CD4-positive, alpha-beta T cell treated with Interleukin-12 subunit alpha and Interleukin-12 subunit beta, for 1 hour (primary cell): ENCODE data around the gene RGSL1.

Source experiments
- DNase-seq: peaks from one replicate; pipeline ENCODE4 v3.0.0-alpha.2; 2020

Gene RGSL1

GRCh38 chr1:182555493-182555892 is 105.5 kb downstream of the RGSL1 start:
- no peak for DNase-seq

GRCh38 chr1:182556279-182556678 is 106.3 kb downstream of the RGSL1 start:
- DNase-seq: no peak

- DNase-seq: no peak
These were observed 110.5 kb downstream of the RGSL1 start for GRCh38 chr1:182560392-182560984.

GRCh38 chr1:182561456-182561855 is 111.5 kb downstream of the RGSL1 start:
- no peak for DNase-seq

- no peak for DNase-seq
These were observed 113.1 kb downstream of the RGSL1 start for GRCh38 chr1:182563095-182563494.

- no peak for DNase-seq
These were observed 114.6 kb downstream of the RGSL1 start for GRCh38 chr1:182564406-182565004.

- DNase-seq: no peak
These were observed 115.6 kb downstream of the RGSL1 start for GRCh38 chr1:182565537-182565936.

GRCh38 chr1:182567629-182568028 is 117.7 kb downstream of the RGSL1 start:
- DNase-seq: no peak

- no peak for DNase-seq
These were observed 118.8 kb downstream of the RGSL1 start for GRCh38 chr1:182568647-182569284.

GRCh38 chr1:182569939-182570610 is 120.1 kb downstream of the RGSL1 start:
- no peak for DNase-seq

- DNase-seq: no peak
These were observed 120.6 kb downstream of the RGSL1 start for GRCh38 chr1:182570611-182570970.

- no peak for DNase-seq
These were observed 124.2 kb downstream of the RGSL1 start for GRCh38 chr1:182574156-182574555.

GRCh38 chr1:182575540-182576149 is 125.7 kb downstream of the RGSL1 start:
- no peak for DNase-seq

GRCh38 chr1:182580736-182581135 is 130.8 kb downstream of the RGSL1 start:
- no peak for DNase-seq

GRCh38 chr1:182584746-182585145 is 134.8 kb downstream of the RGSL1 start:
- no peak for DNase-seq

GRCh38 chr1:182586380-182586779 is 136.4 kb downstream of the RGSL1 start:
- no peak for DNase-seq

GRCh38 chr1:182587093-182587492 is 137.1 kb downstream of the RGSL1 start:
- no peak for DNase-seq

GRCh38 chr1:182587666-182588499 is 137.9 kb downstream of the RGSL1 start:
- DNase-seq: no peak

- peak; percentile 69 for DNase-seq
These were observed 138.8 kb downstream of the RGSL1 start, which contains the start of gene RNASEL for GRCh38 chr1:182588500-182589396. Gene RNASEL, minus strand, starts transcription at chr1:182589256. Its CDS starts 2,450 bp downstream, at chr1:182586806.

- DNase-seq: no peak
These were observed 139.6 kb downstream of the RGSL1 start for GRCh38 chr1:182589520-182589919.

- no peak for DNase-seq
These were observed 140.0 kb downstream of the RGSL1 start for GRCh38 chr1:182589931-182590330.
